HUDEP-2 (cell line): Measurements from ENCODE around the gene VDR.

ENCODE experiments used
- DNase-seq, 76 experiments: peaks; one replicate each; lab custom pipeline; 2025; ENCODE audit not compliant: unreplicated experiment in 76 of 76; lab: John Stamatoyannopoulos, UW

VDR gene

GRCh38 chr12:47931187-47931586 lies 26.4 kb upstream of the VDR start:
- DNase-seq = no peak

- no peak for DNase-seq
Observed at GRCh38 chr12:47930634-47931033, 25.8 kb upstream of the VDR start.

GRCh38 chr12:47927346-47927745 lies 22.6 kb upstream of the VDR start:
- no peak for DNase-seq

- DNase-seq = no peak
Observed at GRCh38 chr12:47921907-47922306, 17.1 kb upstream of the VDR start.

- no peak for DNase-seq
Observed at GRCh38 chr12:47920913-47921312, 16.1 kb upstream of the VDR start.

- DNase-seq = no peak
Observed at GRCh38 chr12:47913081-47913480, 8.3 kb upstream of the VDR start.

GRCh38 chr12:47912556-47912955 lies 7.8 kb upstream of the VDR start:
- DNase-seq = no peak

- no peak for DNase-seq
Observed at GRCh38 chr12:47910981-47911380, 6.2 kb upstream of the VDR start.

- DNase-seq = no peak
Observed at GRCh38 chr12:47910486-47910885, 5.7 kb upstream of the VDR start.

- DNase-seq = no peak
Observed at GRCh38 chr12:47909839-47910465, 5.2 kb upstream of the VDR start.

GRCh38 chr12:47908738-47909137 lies 3.9 kb upstream of the VDR start:
- no peak for DNase-seq

- no peak for DNase-seq
Observed at GRCh38 chr12:47907851-47908454, 3.2 kb upstream of the VDR start.

GRCh38 chr12:47903927-47904712 lies 674 bp downstream of the VDR start:
- DNase-seq = peak in 64 of 76 experiments; percentile 7 to 71 (median 46)

- DNase-seq = peak in 8 of 76 experiments; percentile 1 to 12 (median 6)
Observed at GRCh38 chr12:47903151-47903611, 1.6 kb downstream of the VDR start.

GRCh38 chr12:47902131-47902639 lies 2.6 kb downstream of the VDR start:
- DNase-seq = no peak

- no peak for DNase-seq
Observed at GRCh38 chr12:47901718-47902093, 3.1 kb downstream of the VDR start.

- no peak for DNase-seq
Observed at GRCh38 chr12:47901063-47901717, 3.6 kb downstream of the VDR start.

- DNase-seq = peak in 5 of 76 experiments; percentile 5 to 13 (median 8)
Observed at GRCh38 chr12:47900131-47901062, 4.4 kb downstream of the VDR start.

- no peak for DNase-seq
Observed at GRCh38 chr12:47899466-47899865, 5.3 kb downstream of the VDR start.

GRCh38 chr12:47896633-47897032 lies 8.2 kb downstream of the VDR start:
- DNase-seq = no peak
